ENCODE measurements around the gene PKD2L2.
"Not testable (repeated sequence)": the region's sequence is repeated elsewhere in the genome, so short reads cannot be mapped to it uniquely, and the experiment has no call there.

Gene PKD2L2

GRCh38 chr5:137954131-137954879 is 65.0 kb downstream of the PKD2L2 start:
- DNase-seq (ENCODE audit: low read depth) = peak; percentile 92
- H3K4me3 ChIP-seq (ENCODE audit: low read depth, low read length) = peak overlapping the region; percentile 37
- TF ChIP-seq CTCF (conservative IDR thresholded peaks at IDR 0.05; ENCODE audit: low read depth, low read length) = no peak

- H3K4me3 ChIP-seq (ENCODE audit: low read depth, low read length) = no peak overlapping the region
- DNase-seq (ENCODE audit: low read depth) = no peak
- TF ChIP-seq CTCF (conservative IDR thresholded peaks at IDR 0.05; ENCODE audit: low read depth, low read length) = no peak
These were observed 68.7 kb downstream of the PKD2L2 start for GRCh38 chr5:137957948-137958347.

- TF ChIP-seq CTCF (conservative IDR thresholded peaks at IDR 0.05; ENCODE audit: low read depth, low read length) = no peak
- DNase-seq (ENCODE audit: low read depth) = no peak
- H3K4me3 ChIP-seq (ENCODE audit: low read depth, low read length) = no peak overlapping the region
These were observed 70.2 kb downstream of the PKD2L2 start for GRCh38 chr5:137959488-137959887.

GRCh38 chr5:137960141-137960540 is 70.9 kb downstream of the PKD2L2 start:
- H3K4me3 ChIP-seq (ENCODE audit: low read depth, low read length) = no peak overlapping the region
- no peak for TF ChIP-seq CTCF (conservative IDR thresholded peaks at IDR 0.05; ENCODE audit: low read depth, low read length)
- no peak for DNase-seq (ENCODE audit: low read depth)

GRCh38 chr5:137960819-137961218 is 71.6 kb downstream of the PKD2L2 start:
- TF ChIP-seq CTCF (conservative IDR thresholded peaks at IDR 0.05; ENCODE audit: low read depth, low read length) = no peak
- no peak for DNase-seq (ENCODE audit: low read depth)
- H3K4me3 ChIP-seq (ENCODE audit: low read depth, low read length) = no peak overlapping the region

GRCh38 chr5:137970384-137970783 is 81.1 kb downstream of the PKD2L2 start:
- DNase-seq (ENCODE audit: low read depth); H3K4me3 ChIP-seq (ENCODE audit: low read depth, low read length): not testable (repeated sequence)

- no peak for TF ChIP-seq CTCF (conservative IDR thresholded peaks at IDR 0.05; ENCODE audit: low read depth, low read length)
- no peak overlapping the region for H3K4me3 ChIP-seq (ENCODE audit: low read depth, low read length)
- DNase-seq (ENCODE audit: low read depth) = no peak
These were observed 86.0 kb downstream of the PKD2L2 start for GRCh38 chr5:137975208-137975607.

All from choroid plexus epithelial cell (primary cell).